Kidney capillary endothelial cell (primary cell): Measurements from ENCODE around the gene LBP.
"Not testable (repeated sequence)": the region's sequence is repeated elsewhere in the genome, so short reads cannot be mapped to it uniquely, and the experiment has no call there.

ENCODE experiments used
- DNase-seq: peaks from one replicate; pipeline ENCODE4 v3.0.0-alpha.2; 2018; ENCODE audit warnings: low spot score

LBP gene, protein sequence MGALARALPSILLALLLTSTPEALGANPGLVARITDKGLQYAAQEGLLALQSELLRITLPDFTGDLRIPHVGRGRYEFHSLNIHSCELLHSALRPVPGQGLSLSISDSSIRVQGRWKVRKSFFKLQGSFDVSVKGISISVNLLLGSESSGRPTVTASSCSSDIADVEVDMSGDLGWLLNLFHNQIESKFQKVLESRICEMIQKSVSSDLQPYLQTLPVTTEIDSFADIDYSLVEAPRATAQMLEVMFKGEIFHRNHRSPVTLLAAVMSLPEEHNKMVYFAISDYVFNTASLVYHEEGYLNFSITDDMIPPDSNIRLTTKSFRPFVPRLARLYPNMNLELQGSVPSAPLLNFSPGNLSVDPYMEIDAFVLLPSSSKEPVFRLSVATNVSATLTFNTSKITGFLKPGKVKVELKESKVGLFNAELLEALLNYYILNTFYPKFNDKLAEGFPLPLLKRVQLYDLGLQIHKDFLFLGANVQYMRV

DNA sequence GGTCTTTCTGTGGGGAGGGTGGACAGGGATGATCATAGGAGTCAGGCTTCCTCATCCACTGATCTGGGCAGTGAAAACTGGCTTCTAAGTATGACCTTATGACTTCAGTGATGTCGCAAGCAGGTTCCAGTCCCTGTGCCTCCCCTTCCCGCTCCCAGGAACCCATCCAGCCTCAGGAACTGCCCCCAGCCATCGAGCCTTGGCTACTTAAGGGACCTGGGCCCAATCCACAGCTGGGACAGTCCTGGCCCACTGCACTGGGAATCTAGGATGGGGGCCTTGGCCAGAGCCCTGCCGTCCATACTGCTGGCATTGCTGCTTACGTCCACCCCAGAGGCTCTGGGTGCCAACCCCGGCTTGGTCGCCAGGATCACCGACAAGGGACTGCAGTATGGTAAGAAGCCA, at the start of gene LBP:
TSS of gene LBP (plus strand) at position 236 of the 405 bp plus-strand sequence. CDS start at position 271, 35 bp downstream.
- no peak for DNase-seq

GRCh38 chr20:38297916-38298674, 48.2 kb upstream of the LBP start:
- DNase-seq = no peak

- DNase-seq = no peak
Observed at GRCh38 chr20:38298768-38299288, 47.5 kb upstream of the LBP start.

- no peak for DNase-seq
Observed at GRCh38 chr20:38299963-38300362, 46.3 kb upstream of the LBP start.

GRCh38 chr20:38300438-38300837, 45.8 kb upstream of the LBP start:
- DNase-seq = no peak

GRCh38 chr20:38301309-38301708, 45.0 kb upstream of the LBP start:
- DNase-seq = no peak

DNA sequence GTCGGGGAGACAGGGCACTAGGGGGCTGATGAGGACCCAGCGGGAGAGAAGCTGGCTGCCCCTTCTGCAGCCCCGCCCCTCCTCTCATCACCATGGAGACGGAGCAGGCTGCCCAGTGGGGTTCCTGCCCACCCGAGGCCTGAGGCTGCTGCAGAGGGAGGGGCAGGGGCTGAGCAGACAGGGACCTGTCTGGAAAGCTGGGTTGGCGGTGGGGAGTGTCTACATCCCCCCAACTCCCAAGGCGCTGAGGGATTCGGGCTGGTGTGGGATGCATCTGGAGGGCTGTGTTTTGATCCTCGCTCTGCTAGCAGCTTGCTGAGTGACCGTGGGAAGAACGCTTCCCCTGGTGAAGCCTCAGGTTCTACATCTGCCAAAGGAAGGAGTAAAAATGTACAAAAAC, 43.5 kb upstream of the LBP start:
- no peak for DNase-seq

GRCh38 chr20:38303908-38304379, 42.3 kb upstream of the LBP start, which contains the start of gene BPI:
Gene BPI, plus strand, starts transcription at chr20:38304156. Its CDS starts 68 bp downstream, at chr20:38304224.
- DNase-seq = no peak

DNA sequence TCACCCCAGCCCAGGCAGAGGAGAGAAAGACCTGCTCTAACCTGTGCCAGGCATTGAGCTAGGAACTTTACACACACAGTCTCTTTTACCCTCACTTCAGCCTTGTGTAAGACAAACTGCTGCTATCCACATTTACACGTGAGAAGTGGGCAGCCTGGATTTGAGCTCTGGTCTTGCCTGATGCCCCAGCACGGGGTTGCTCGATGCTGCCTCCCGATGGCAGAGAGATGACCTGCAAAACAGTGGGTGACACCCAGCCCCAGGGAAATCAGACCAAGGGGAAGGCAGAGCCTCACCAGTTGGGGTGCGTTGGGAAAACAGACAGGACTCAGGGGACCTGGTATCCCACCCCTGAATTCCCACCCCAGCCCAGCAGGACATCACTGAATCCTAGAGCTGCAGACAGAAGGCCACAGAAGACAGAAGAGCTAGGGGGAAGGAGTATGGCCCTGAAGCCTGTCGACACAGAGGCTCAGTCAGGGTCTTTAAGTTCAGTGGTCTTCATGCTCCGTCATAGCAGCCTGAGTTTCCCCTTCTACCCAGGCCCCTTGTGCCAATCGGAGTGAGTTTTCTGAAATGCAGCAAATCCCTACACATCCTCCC, 41.3 kb upstream of the LBP start:
- peak; percentile 19 for DNase-seq

- no peak for DNase-seq
Observed at GRCh38 chr20:38305541-38305940, 40.7 kb upstream of the LBP start.

DNA sequence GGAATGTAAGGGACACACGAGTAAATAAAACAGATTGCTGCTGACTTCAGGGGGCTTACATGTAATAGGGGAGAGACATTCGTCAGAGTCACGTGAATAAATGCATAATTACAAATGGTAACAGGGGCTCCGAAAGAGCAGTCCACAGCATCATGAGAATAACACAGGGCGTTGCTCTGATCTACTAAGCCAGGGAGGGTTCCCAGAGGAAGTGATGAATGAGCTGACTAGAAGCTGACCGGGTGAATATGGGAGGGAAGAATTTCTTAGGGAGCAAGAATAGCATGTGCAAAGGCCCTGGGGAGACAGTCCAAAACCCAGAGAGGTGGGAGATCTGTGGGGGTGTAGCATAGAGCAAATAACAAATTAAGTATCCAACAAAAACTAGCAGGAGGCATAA, 39.9 kb upstream of the LBP start:
- DNase-seq = no peak

DNA sequence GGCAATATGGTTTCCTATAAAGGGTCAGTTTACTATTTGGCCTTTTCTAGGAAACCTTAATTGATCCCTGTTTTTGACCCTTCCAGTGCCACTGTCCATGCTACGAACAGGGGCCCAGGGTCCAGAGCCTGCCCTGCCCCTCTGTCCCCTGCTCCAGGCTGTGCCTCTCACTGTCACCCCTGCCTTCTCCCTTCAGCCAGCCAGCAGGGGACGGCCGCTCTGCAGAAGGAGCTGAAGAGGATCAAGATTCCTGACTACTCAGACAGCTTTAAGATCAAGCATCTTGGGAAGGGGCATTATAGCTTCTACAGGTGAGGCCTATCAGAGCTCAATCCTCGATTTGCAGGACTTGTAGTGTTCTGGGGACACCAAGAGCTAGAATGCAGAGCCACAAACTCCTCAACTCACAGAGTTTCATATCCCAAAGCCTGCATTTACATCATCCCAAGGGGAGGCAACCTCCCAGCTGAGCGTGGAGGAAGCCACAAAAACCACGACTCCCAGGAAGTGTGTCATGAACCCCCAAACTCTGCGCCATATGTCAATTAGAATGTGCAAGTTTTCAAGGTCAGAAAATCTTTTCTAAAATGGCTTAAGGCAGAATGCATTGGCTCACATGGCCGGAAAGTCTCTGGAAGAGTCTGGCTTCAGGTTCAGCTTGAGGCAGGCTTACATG, 38.8 kb upstream of the LBP start:
- DNase-seq = no peak

DNA sequence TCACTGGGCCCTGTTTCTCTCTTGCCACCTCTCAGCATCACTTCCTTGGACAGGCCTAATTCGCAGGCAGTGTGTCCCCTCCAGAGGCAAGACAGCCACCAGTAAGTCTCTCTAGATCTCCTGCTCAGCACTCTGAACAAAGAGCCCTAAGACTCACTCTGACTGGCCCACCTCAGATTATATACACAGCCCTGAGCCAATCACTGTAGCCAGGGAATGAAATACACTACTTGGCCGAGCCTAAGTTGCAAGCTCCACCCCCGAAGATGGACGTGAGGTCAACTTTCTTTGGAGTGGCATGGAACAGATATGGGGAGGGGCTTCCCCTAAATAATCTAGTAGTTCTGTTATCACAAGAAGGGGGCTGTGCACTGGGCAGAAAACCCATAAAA, 38.2 kb upstream of the LBP start:
- DNase-seq = no peak

GRCh38 chr20:38308447-38308846, 37.8 kb upstream of the LBP start:
- no peak for DNase-seq

DNA sequence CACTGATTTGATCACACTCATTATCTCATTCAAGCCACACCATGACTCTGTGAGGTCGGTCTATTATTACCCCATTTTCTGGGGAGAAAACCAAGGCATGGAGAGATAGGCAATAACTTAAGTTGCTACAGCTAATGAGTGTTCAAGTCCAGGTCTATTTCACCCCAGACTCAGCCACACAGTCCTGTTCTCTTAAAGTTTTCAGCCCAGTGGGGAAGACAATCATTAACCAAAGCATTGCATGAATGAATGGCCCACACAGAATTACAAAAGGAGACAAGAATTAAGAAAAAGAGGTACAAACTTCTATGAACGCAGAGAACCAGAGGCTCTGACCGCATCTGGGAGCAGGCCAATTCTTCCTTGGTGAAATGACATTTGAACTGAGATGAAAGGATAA, 35.2 kb upstream of the LBP start:
- no peak for DNase-seq

- DNase-seq = no peak
Observed at GRCh38 chr20:38311491-38311890, 34.8 kb upstream of the LBP start.

DNA sequence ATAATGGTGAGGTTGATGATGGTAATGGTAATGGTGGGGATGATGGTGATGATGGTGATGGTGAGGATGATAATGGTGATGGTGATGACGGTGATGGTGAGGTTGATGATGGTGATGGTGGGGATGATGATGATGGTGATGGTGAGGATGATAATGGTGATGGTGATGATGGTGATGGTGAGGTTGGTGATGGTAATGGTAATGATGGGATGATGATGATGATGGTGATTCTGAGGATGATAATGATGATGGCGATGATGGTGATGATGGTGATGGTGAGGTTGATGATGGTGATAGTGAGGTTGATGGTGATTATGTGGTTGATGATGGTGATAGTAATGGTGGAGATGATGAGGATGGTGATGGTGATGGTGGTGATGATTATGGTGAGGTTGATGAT, 32.6 kb upstream of the LBP start:
- DNase-seq = no peak

- not testable (repeated sequence) for DNase-seq
Observed at GRCh38 chr20:38314350-38314749, 31.9 kb upstream of the LBP start.

GRCh38 chr20:38315290-38315966, 30.9 kb upstream of the LBP start:
- DNase-seq = no peak

- no peak for DNase-seq
Observed at GRCh38 chr20:38316341-38316740, 29.9 kb upstream of the LBP start.

DNA sequence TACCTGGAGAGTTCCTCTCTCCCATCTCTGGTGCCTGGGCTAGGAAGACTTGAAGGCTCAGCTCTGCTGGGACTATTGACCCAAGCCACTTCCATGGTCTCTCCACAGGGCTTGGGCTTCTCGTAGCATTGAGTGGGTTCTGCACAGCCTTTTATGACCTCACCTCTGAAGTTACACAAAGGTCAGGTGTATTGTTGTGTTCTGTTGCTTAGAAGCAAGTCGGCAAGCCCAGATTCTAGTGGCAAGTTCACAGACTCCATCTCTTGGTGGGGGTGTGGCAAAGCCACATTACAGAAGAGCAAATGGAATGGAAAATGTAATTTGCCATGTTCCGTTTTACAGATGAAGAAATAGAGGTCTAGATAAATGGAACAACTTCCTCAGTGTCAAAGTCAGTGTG, 28.9 kb upstream of the LBP start:
- DNase-seq = no peak
